NCI-H446 (cell line): ENCODE measurements around the gene AP1M1.

ENCODE experiments used
- DNase-seq, 2 experiments: peaks; one replicate each; lab custom pipeline; 2025; lab: John Stamatoyannopoulos, UW

AP1M1 gene

DNA sequence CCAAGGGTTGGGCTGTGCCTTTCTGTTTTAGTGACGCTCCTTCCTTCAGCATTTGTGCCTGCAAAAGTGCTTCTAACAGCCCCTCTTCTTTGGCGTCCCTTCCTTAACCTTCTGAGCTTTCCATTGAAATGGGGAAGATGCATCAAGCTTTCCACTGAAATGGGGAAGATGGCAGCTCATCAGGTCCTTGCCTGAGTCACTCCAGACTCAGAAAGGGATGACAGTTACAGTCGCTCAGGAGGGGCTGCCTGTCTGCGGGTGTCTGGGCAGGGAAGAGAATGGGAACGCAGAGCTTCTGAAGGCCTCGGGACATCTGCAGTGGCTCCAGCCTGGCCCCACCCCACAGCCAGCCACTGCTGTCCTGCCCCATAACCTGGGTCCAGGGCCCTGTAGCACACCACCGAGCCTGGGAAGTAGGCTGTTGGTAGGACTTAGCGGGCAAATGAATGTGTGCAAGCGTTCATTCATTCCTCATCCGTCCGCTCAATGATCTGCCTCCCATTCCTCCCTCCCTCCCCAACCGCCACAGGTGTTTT lies 9.8 kb downstream of the AP1M1 start:
- DNase-seq, result no peak

- no peak for DNase-seq
These were observed 10.5 kb downstream of the AP1M1 start for GRCh38 chr19:16208064-16208759.

DNA sequence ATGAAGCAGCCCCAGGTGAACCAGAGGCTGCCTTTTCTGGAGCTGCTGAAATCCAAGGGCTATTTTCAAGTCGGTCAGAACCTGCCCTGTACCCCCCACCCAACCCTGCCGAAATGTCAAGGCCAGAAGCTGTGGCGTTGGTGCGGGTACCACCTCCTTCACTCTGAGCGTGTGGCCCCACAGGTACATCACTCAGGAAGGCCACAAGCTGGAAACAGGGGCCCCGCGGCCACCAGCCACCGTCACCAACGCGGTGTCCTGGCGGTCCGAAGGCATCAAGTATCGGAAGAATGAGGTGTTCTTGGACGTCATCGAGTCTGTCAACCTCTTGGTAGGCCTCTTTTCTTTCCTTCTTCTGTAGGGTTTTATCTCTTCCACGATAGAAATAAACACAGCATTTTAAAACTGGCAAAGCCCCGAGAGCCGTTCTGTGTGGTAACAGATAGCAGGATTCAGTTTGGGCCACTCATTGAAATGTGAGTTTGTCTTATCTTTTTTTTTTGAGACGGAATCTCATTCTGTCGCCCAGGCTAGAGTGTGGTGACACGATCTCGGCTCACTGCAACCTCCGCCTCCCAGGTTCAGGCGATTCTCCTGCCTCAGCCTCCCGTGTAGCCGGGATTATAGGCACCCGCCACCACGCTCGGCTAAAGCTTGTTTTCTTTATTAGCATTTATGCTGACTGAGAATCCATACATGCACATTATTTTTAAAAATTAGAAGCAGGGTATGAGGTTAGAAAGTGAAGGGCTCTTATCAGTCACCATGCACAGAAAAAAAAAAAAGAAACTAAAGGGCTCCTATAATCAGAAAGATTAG lies 11.3 kb downstream of the AP1M1 start:
- DNase-seq, result no peak

DNA sequence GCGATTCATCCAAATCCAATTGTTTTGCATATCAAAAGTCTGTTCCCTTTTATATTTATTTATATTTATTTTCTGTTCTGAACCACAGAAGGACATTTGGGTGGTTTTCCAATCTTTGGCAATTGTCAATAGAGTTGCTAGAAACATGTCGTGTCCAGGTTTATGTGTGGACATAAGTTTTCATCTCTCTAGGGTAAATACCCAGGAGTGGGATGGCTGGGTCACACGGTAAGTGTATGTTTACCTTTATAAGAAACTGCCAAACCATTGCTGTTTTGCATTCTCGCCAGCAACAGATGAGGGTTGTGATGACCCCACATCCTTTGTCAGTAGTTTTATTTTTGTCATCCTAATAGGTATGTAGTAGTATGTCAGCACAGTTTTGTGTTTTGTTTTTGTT lies 12.5 kb downstream of the AP1M1 start:
- DNase-seq, result no peak

- no peak for DNase-seq
These were observed 15.4 kb downstream of the AP1M1 start for GRCh38 chr19:16213076-16213475.

DNA sequence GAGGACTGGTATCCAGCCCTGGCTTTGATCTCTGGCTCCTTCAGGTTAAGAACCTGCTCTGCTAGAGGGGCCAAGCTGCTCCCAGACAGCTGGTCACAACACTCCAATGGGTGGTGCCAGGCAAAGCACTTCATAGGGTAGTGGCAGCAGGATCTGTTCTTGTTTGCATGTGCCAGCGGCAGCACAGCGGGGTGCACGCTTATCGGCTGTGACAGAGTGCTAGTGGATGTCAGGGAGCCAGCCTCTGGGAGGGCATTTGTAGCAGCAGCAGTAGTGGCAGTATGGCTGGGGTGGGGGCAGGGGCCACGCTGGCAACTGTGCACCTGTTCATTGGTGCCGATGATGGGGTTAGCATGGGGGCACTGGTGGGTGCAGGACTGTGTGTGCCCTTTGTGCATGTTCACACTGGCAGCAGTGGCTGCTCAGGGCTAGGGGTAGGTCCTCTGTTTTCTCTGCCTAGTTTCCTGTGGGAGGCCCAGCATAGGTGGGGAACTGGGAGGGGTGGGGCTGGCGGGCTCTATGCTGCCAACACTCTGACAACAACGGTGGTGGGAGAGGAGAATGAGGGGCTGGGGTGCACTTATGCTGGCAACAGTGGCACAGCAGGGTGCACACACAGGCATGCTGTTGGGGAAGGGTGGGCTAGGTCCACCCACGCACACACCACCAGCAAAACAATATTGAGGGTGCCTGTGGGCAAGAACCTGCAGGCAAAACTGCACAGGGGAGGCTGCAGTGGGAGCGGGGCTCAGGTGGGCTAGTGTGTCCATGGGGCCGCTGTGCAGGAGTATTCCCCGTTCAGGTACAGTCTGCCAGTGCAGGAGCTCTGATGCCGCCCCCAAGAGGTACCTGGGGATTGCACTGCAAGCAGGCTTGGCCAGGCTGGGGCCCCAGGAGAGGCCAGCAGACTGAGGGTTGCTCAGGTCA lies 19.3 kb downstream of the AP1M1 start:
- no peak for DNase-seq

DNA sequence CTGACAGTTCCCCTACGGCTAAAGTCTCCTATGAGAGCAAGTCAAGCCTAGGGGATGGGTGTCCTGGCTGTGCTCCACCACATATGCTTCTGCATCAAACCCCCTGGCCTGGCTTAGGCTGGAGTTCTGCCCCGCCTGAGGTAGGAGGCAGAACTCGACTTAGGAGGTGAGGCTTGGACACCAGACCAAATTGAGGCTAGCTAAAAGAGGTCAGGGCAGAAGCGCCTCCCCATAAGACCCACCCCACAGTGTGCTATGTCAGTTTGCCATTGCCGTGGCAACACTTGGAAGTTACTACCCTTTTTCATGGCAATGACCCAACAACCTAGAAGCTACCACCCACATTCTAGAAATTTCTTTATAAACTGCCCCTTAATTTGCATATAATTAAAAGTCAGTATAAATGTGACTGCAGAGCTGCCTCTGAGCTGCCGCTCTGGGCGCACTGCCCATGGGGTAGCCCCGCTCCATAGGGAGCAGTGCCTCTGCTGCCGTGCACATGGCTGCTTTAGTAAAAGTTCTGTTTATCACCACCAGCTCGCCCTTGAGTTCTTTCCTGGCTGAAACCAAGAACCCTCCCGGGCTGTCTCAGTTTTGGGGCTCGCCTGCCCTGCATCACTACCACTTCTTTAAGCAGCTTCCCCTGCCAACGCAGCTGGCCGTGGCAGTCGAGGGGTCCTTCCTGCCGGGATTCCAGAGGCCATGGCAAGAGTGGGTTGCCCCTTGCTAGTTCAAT lies 20.2 kb downstream of the AP1M1 start:
- DNase-seq, result no peak

- DNase-seq, result no peak
These were observed 21.1 kb downstream of the AP1M1 start for GRCh38 chr19:16218851-16219250.

GRCh38 chr19:16222806-16223205 lies 25.1 kb downstream of the AP1M1 start:
- DNase-seq, result no peak

- DNase-seq, result no peak
These were observed 26.0 kb downstream of the AP1M1 start for GRCh38 chr19:16223746-16224145.

DNA sequence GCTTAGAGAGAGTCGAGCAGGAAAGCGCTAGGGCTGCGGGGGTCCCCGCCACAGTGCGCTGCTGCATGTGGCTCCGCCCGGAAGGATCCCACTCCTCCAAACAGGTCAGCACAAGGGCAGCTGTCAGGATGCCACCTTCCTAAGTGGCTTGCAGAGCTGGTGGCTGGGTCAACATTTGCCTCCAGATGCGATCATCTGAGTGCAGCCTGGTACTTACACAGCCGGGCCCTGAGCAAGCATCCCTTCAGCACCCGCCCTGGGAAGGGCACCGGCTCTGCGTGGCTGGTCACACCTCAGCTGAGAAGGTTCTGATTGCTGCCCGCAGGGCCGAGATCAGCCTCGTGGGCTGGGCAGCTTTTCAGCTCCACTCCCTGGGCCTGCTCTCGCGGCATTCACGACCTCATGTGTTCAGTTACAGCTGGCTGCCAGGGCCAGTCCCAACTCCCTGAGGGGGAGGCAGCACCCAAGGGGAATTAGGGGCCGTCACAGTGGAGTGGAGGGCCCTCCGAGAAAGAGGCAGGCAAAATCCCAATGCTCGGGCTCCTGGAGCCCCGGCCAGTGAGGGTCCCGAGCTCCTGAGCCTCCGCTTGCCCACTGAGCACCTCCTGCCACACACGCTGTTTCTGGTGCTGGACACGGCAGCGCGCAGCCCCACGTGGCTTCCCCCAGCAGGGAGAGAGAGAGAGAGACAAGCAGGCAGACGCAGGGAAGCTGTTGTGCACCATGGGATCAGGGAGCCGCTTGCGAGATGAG lies 26.8 kb downstream of the AP1M1 start:
- no peak for DNase-seq

DNA sequence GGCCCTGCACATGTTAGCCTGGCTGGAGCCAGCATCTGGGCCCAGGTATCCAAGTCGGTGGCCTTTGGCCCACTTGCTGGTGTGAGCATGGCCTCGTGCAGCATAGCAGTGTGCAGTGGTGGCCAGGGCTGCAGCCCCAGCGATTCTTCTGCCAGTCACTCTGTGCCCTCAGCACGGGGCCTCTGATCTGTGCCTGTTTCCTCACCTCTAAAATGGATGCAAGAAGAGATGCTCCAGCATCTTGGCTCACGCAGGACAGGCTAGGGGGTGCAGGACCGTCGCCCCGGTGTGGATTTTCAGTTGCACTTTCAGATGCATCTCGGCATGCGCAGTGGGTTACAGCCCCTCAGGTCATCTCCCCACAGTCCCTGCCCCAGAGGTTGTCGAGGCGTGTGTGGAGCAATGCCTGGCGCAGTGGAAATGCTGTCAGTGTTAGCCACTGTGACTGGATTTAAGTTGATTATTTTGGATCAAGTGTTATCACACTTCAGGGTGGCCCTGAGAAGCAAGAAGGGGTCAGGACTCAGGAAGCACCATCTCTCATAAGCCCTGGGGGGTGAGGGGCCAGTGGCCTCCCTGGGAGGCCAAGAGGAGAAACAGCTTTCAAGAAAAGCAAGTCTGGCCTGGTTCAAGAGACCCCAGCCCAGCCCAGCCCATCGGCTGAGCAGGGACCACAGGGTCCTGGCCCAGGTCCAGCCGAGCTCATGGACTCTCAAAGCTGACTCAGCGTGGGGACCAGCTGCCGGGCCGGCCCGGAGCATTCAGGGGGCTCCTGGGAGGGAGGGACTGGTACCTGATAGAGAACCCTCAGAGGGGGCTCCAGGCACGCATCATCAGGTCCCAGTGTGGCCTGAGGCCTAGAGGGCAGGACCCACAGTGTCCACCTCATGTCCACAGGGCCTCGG lies 27.8 kb downstream of the AP1M1 start:
- DNase-seq, result no peak

DNA sequence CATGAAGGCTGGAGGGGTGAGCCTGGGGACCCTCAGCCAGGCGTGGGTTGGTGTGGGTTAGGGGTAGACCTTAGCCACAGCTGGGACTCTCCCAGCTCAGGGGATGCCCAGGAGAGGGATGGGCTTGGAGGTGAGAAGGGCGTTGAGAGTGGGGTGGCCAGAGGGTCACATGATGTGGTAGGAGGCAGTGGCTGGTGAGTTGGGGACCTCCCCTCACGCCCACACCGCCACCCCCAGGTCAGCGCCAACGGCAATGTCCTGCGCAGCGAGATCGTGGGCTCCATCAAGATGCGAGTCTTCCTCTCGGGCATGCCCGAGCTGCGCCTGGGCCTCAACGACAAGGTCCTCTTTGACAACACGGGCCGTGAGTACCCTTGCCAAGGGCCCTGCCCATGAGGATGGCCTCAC lies 28.5 kb downstream of the AP1M1 start:
- DNase-seq, result no peak

GRCh38 chr19:16226878-16227836 lies 29.4 kb downstream of the AP1M1 start:
- no peak for DNase-seq

DNA sequence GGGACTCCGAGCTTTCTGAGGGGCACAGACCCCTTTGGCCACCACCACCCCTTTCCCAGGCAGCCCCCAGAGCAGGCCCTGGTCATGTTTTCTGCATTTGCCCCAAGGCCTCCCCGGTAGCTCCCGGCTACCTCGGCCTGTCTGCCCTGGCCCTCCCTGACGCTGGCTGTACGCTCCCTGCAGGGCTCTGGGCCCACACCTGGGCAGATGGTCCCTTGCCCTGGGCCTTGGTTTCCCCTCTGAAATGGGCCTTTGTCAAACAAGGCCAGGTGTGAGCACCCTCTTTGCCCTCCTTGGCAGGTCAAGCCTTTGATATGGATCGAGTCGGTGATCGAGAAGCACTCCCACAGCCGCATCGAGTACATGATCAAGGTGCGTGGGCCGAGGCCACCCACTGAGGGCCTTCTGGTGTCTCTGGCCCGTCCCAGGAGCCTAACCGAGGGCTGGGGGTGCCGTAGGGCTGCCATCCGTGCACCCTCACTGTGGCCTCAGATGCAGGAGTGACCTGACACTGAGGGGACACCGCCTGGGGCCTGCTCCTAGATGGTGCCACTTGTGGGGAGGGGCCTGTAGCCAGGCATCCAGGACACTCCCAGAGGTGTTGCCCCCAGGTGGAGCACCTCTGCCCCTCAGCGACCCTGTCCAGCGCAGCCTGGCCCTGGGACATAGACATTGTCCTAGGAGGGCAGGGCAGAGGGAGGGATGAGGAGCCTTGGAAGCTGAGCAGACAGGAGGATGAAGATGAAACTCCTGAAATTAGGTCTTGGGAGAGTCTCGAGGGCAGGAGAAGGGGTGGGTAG lies 30.3 kb downstream of the AP1M1 start:
- no peak for DNase-seq

DNA sequence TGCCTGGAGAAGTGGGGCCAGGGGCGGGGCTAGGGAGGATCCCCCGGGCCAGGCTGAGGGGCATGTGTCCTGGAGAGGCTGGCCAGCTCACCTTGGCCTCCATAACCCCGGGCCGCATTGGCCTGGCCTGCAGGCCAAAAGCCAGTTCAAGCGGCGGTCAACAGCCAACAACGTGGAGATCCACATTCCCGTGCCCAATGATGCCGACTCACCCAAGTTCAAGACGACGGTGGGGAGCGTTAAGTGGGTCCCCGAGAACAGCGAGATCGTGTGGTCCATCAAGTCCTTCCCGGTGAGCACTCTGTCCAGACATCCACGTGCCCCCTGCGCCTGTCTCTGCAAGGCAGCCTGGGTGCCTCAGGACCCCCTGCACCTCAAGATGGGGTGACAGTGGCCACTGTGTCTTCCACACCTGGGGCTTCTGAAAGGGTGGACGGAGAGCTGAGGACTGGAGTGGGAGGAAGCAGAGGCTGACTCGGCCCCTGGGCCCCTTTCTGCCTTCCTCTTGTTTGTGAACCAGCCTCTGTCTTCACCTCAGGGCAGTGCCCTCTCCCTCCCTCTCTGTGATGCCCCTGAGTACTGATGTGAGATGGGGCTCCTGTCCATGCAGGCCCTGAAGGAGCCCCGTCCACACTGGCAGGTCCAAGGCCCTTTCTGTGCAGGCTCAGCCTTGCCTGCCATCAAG lies 31.1 kb downstream of the AP1M1 start:
- no peak for DNase-seq

DNA sequence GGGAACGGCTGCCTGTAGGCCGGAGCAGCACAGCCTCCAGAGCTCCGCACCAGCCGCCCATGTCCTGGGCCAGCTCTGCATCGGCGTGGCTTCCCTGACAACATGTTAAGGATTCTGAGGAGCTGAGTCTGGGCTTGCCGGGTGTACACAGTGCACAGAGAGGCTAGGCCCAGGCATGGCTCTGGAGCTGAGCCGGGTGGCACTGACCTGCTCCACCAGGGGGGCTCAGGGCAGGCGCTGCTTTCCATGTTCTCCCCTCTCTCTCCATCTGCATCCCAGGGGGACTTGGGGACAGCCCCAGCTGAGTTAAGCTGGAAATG lies 31.6 kb downstream of the AP1M1 start:
- DNase-seq, result no peak
